WTC11 (cell line): ENCODE measurements around the gene TSPO2. TPM values are rescaled to one million over a fixed set of nuclear protein-coding genes. Genes with fewer than 3 reads are reported as not detected.

Experiments used
- ATAC-seq: fragments of 200-7000 bp; cut with Tn5 transposase; 2 replicates; pipeline ENCODE4 v1.10.0; 2021; ENCODE audit warnings: mild to moderate bottlenecking, moderate library complexity
- CTCF ChIA-PET: fragments of 300-600 bp; sonication (Branson Sonifier 250); formaldehyde crosslinking; loops from one replicate; lab custom pipeline; 2021; ENCODE audit warnings: antibody characterized with exemption; lab: Charles Lee
- POLR2A ChIA-PET: fragments of 350-600 bp; sonication (Branson Sonifier 250); formaldehyde crosslinking; loops from one replicate; lab custom pipeline; 2021; ENCODE audit warnings: antibody characterized with exemption; lab: Charles Lee
- DNase-seq: peaks from one replicate; pipeline ENCODE4 v3.0.0; 2021; ENCODE audit warnings: low spot score
- H3K27ac Mint-ChIP-seq: 2 replicates; pipeline ENCODE4 v1.8.0; 2021; ENCODE audit warnings: mixed read lengths
- H3K27me3 Mint-ChIP-seq: 2 replicates; pipeline ENCODE4 v1.8.0; 2021; ENCODE audit warnings: low read depth, mild to moderate bottlenecking, moderate library complexity, mixed read lengths
- H3K36me3 Mint-ChIP-seq: 2 replicates; pipeline ENCODE4 v1.8.0; 2021; ENCODE audit warnings: mixed read lengths
- H3K4me1 Mint-ChIP-seq: 2 replicates; pipeline ENCODE4 v1.8.0; 2022; ENCODE audit warnings: mixed read lengths
- H3K4me3 Mint-ChIP-seq: 2 replicates; pipeline ENCODE4 v1.8.0; 2021; ENCODE audit warnings: mild to moderate bottlenecking, moderate library complexity, mixed read lengths
- H3K9me3 Mint-ChIP-seq: 2 replicates; pipeline ENCODE4 v1.8.0; 2021; ENCODE audit warnings: mixed read lengths
- ATF2 ChIP-seq: sonication (generic); formaldehyde crosslinking; IDR thresholded peaks from 2 replicates; pipeline ENCODE4 v1.8.1; 2022; ENCODE audit warnings: low read depth, missing genetic modification reagents, borderline replicate concordance
- CREM ChIP-seq: sonication (generic); formaldehyde crosslinking; IDR thresholded peaks from 2 replicates; pipeline ENCODE4 v1.8.1; 2022; ENCODE audit warnings: mild to moderate bottlenecking, missing genetic modification reagents, moderate library complexity
- FOXJ3 ChIP-seq: sonication (generic); formaldehyde crosslinking; IDR thresholded peaks from 2 replicates; pipeline ENCODE4 v1.9.0; 2021; ENCODE audit warnings: missing genetic modification reagents, mild to moderate bottlenecking, borderline replicate concordance
- FOXK1 ChIP-seq: sonication (generic); formaldehyde crosslinking; IDR thresholded peaks from 2 replicates; pipeline ENCODE4 v1.8.0; 2022; ENCODE audit warnings: mild to moderate bottlenecking, moderate library complexity, missing genetic modification reagents
- GABPB1 ChIP-seq: sonication (generic); formaldehyde crosslinking; IDR thresholded peaks from 2 replicates; pipeline ENCODE4 v1.8.1; 2023; ENCODE audit warnings: mild to moderate bottlenecking, missing genetic modification reagents
- KAT7 ChIP-seq: sonication (generic); formaldehyde crosslinking; IDR thresholded peaks from 2 replicates; pipeline ENCODE4 v1.8.1; 2023; ENCODE audit warnings: missing genetic modification reagents, mild to moderate bottlenecking, borderline replicate concordance
- MXD4 ChIP-seq: fragments of 250-450 bp; sonication (Bioruptor Pico); IDR thresholded peaks from 2 replicates; pipeline ENCODE4 v1.8.0; 2021; ENCODE audit warnings: mild to moderate bottlenecking, moderate library complexity, borderline replicate concordance
- SMAD3 ChIP-seq: sonication (generic); formaldehyde crosslinking; IDR thresholded peaks from 2 replicates; pipeline ENCODE4 v1.8.0; 2022; ENCODE audit warnings: missing genetic modification reagents, mild to moderate bottlenecking, borderline replicate concordance
- TP53 ChIP-seq: sonication (generic); formaldehyde crosslinking; IDR thresholded peaks from 2 replicates; pipeline ENCODE4 v1.8.1; 2023; ENCODE audit warnings: mild to moderate bottlenecking, missing genetic modification reagents
- USF2 ChIP-seq: sonication (generic); formaldehyde crosslinking; IDR thresholded peaks from 2 replicates; pipeline ENCODE4 v1.8.1; 2023; ENCODE audit warnings: mild to moderate bottlenecking, missing genetic modification reagents, moderate library complexity
- ZBTB21 ChIP-seq: sonication (generic); formaldehyde crosslinking; IDR thresholded peaks from 2 replicates; pipeline ENCODE4 v1.8.1; 2023; ENCODE audit warnings: mild to moderate bottlenecking, missing genetic modification reagents, borderline replicate concordance
- ZNF138 ChIP-seq: sonication (generic); formaldehyde crosslinking; conservative IDR thresholded peaks from 2 replicates; pipeline ENCODE4 v1.8.1; 2022; ENCODE audit warnings: mild to moderate bottlenecking, moderate library complexity, missing genetic modification reagents
- total RNA-seq: library from RNA; stranded (reverse); gene quantifications from 3 replicates; pipeline ENCODE4 v1.2.3, GENCODE V29; 2021
- TF ChIP-seq, protein P1 (sequence below): fragments of 250-450 bp; sonication (Bioruptor Pico); IDR thresholded peaks from 2 replicates; pipeline ENCODE4 v1.9.0; 2021; ENCODE audit warnings: mild to moderate bottlenecking
- TF ChIP-seq, protein P2 (sequence below): sonication (generic); formaldehyde crosslinking; IDR thresholded peaks from 2 replicates; pipeline ENCODE4 v1.8.1; 2022; ENCODE audit warnings: low read depth, mild to moderate bottlenecking, moderate library complexity, missing genetic modification reagents, borderline replicate concordance
- TF ChIP-seq, protein P3 (sequence below): sonication (generic); formaldehyde crosslinking; IDR thresholded peaks from 2 replicates; pipeline ENCODE4 v1.8.0; 2022; ENCODE audit warnings: mild to moderate bottlenecking, missing genetic modification reagents
- TF ChIP-seq, protein P4 (sequence below): sonication (generic); formaldehyde crosslinking; IDR thresholded peaks from 2 replicates; pipeline ENCODE4 v1.8.1; 2022; ENCODE audit warnings: mild to moderate bottlenecking, missing genetic modification reagents, moderate library complexity, borderline replicate concordance

The TSPO2 gene
- total RNA-seq, 1 experiment from 2014 or later: not detected

GRCh38 chr6:41077536-41077935, 35.3 kb downstream of the TSPO2 start:
- Mint-ChIP-seq H3K27me3 (no peaks in the 10 kb centered on the region), H3K4me3 (no peak overlapping the region), H3K27ac (no peak overlapping the region), H3K4me1 (peaks cover 28% of the 10 kb centered on the region), H3K9me3 (no peaks in the 10 kb centered on the region)
- DNase-seq (no peak), ATAC-seq (no peak)
- POLR2A ChIA-PET: no interaction called here
- TF ChIP-seq, protein P1, sequence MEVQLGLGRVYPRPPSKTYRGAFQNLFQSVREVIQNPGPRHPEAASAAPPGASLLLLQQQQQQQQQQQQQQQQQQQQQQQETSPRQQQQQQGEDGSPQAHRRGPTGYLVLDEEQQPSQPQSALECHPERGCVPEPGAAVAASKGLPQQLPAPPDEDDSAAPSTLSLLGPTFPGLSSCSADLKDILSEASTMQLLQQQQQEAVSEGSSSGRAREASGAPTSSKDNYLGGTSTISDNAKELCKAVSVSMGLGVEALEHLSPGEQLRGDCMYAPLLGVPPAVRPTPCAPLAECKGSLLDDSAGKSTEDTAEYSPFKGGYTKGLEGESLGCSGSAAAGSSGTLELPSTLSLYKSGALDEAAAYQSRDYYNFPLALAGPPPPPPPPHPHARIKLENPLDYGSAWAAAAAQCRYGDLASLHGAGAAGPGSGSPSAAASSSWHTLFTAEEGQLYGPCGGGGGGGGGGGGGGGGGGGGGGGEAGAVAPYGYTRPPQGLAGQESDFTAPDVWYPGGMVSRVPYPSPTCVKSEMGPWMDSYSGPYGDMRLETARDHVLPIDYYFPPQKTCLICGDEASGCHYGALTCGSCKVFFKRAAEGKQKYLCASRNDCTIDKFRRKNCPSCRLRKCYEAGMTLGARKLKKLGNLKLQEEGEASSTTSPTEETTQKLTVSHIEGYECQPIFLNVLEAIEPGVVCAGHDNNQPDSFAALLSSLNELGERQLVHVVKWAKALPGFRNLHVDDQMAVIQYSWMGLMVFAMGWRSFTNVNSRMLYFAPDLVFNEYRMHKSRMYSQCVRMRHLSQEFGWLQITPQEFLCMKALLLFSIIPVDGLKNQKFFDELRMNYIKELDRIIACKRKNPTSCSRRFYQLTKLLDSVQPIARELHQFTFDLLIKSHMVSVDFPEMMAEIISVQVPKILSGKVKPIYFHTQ (CRISPR knock-in tag): no peak
- TF ChIP-seq TP53 (no peak), FOXK1 (CRISPR knock-in tag) (no peak), KAT7 (CRISPR knock-in tag) (no peak), USF2 (CRISPR knock-in tag) (no peak)
- TF ChIP-seq, protein P2, sequence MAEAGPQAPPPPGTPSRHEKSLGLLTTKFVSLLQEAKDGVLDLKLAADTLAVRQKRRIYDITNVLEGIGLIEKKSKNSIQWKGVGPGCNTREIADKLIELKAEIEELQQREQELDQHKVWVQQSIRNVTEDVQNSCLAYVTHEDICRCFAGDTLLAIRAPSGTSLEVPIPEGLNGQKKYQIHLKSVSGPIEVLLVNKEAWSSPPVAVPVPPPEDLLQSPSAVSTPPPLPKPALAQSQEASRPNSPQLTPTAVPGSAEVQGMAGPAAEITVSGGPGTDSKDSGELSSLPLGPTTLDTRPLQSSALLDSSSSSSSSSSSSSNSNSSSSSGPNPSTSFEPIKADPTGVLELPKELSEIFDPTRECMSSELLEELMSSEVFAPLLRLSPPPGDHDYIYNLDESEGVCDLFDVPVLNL (CRISPR knock-in tag): no peak
- TF ChIP-seq, protein P3, sequence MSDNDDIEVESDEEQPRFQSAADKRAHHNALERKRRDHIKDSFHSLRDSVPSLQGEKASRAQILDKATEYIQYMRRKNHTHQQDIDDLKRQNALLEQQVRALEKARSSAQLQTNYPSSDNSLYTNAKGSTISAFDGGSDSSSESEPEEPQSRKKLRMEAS (CRISPR knock-in tag): no peak
- TF ChIP-seq, all 79 proteins: peak for 0
- CTCF ChIA-PET: no interaction called here
- H3K36me3 Mint-ChIP-seq: peaks cover 38% of the 10 kb centered on the region

DNA sequence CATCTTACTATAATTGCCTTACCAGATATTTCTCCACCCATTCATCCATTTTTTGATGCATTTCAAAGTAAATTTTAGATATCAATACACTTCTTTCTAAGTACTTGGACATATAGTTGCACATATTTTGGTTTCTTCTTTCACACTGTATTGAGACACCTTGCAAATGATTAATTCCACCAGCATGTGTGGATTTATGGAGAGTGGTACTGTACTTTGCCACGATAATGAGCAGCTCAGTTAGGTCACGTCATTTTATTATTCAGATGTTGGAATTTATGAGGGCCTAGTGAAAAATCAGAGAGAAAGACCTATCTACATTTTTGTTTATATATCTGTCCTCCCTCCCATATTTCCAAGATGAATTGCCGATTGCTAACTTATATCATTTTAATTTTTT, 35.8 kb downstream of the TSPO2 start:
- POLR2A ChIA-PET: no interaction called here
- Mint-ChIP-seq H3K27me3 (no peaks in the 10 kb centered on the region), H3K4me3 (no peak overlapping the region), H3K27ac (no peak overlapping the region)
- ATAC-seq: no peak
- CTCF ChIA-PET: no interaction called here
- TF ChIP-seq, protein P4, sequence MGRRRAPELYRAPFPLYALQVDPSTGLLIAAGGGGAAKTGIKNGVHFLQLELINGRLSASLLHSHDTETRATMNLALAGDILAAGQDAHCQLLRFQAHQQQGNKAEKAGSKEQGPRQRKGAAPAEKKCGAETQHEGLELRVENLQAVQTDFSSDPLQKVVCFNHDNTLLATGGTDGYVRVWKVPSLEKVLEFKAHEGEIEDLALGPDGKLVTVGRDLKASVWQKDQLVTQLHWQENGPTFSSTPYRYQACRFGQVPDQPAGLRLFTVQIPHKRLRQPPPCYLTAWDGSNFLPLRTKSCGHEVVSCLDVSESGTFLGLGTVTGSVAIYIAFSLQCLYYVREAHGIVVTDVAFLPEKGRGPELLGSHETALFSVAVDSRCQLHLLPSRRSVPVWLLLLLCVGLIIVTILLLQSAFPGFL: no peak
- TF ChIP-seq ZNF138 (CRISPR knock-in tag) (no peak), MXD4 (CRISPR knock-in tag) (no peak), ATF2 (CRISPR knock-in tag) (no peak), GABPB1 (CRISPR knock-in tag) (no peak), CREM (CRISPR knock-in tag) (no peak), ZBTB21 (CRISPR knock-in tag) (no peak), SMAD3 (no peak), FOXJ3 (no peak)
- TF ChIP-seq, protein P3 (CRISPR knock-in tag): no peak
- TF ChIP-seq, all 79 proteins: peak for 0
- H3K36me3 Mint-ChIP-seq: peaks cover 43% of the 10 kb centered on the region
- H3K4me1 Mint-ChIP-seq: peaks cover 28% of the 10 kb centered on the region
- no peak for DNase-seq
- H3K9me3 Mint-ChIP-seq: no peaks in the 10 kb centered on the region
